Vein endothelial cell (primary cell): ENCODE data around the gene PRKAG1. TPM values are rescaled to one million over a fixed set of nuclear protein-coding genes. Genes with fewer than 3 reads are reported as not detected.

Experiments
- small RNA-seq: library from RNA; depleted of rRNA; stranded (forward); fragments of <200 nt; gene quantifications from one replicate; pipeline ENCODE3, GENCODE V24; 2012
- total RNA-seq: library from RNA; depleted of rRNA; stranded (reverse); fragments of >200 nt; gene quantifications from 2 replicates; pipeline ENCODE4 v1.2.3, GENCODE V29; 2012

Gene PRKAG1
- 58.9 and 74.1 TPM in 2 replicates for total RNA-seq

DNA sequence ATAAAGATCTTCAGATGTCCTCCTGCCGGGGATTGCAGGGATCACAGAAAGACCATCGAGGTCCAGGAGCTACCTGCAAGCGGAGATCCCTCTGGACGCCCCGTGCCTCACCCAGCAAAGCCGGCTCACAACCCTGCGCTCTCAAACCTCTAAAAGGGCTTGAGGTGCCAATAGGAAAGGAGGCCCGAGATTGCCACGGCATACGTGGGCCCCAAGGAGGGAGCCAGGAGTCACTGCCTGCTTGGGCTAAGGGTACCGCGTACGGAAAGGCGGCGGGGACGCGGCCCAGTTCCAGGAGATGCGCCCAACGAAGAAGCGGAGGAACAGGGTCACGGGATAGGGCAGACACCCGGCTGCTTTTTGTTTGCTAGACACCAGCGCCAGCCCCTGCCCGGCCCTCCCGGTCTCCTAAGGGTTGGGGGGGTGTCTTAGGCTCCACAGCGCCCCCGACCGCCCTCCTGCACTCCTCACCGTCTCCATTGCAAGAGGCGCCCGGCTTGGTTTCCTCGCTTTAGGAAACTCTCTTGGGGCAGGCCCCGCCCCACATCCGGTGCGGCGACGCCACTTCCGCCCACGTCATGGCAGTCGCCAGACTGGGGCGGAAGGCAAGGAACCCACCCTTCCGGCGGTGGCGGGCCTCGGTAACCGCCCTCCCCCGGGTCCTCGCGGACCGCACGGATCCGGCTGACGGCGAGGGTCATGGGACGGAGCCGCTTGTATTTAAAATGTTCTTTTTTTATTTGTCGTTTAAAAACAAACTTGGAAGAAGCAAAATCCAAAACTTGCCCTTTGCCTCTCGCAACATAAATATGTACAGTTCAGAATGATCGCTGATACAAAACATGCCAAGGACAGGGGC lies at the start of gene PRKAG1:
Gene PRKAG1, minus strand, starts transcription at position 516 of the 859 bp plus-strand sequence. Its CDS starts 36 bp downstream, at position 480.

DNA sequence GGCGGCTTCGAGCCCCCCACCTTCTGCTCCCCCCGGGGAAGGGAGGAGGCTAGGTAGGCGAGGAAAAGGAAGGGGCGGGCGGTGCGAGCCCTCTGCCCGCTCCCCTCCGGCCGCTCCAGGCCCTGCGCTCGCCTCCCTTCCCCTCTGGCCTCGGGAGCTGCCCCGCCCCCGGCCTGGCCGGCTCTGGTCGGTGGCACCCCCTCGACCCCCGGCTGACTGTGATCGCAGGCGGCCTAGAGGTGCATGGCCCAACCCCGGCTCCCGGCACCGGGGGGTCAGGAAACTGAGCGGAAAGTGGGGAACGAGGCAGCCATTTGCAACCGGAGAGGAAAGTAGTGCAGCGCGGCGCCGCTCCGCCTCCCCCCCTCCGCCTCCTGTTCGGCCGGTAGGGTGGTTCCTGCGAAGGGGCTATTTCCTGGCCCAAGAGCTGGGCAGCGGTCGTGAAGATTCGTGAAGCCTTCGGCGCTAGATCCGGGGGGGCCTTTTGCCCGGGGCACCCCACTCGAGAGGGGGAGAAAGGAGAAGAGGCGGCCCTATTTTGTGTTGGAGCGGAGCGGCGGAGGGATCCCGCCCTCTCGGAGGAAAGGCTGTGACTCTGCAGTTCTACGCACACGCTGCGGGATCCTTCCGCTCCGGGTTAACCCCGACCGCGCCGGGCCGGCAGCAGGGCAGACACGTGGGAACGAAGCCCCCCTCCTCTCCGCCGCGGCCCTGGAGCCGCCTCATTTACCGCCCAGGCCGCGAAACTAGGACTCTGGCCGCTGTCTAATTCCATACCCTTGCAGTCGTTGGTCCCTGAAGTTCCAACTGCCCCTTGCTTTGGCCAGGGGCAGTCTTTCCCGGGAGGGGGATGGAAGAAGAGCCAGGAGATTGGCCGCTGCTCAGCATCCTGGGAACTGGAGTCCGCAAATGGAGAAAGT lies 41.9 kb upstream of the PRKAG1 start, which contains the start of gene KMT2D:
Gene KMT2D, minus strand, starts transcription at position 558 of the 920 bp plus-strand sequence. CDS start 5,470 bp downstream, outside the sequence.

DNA sequence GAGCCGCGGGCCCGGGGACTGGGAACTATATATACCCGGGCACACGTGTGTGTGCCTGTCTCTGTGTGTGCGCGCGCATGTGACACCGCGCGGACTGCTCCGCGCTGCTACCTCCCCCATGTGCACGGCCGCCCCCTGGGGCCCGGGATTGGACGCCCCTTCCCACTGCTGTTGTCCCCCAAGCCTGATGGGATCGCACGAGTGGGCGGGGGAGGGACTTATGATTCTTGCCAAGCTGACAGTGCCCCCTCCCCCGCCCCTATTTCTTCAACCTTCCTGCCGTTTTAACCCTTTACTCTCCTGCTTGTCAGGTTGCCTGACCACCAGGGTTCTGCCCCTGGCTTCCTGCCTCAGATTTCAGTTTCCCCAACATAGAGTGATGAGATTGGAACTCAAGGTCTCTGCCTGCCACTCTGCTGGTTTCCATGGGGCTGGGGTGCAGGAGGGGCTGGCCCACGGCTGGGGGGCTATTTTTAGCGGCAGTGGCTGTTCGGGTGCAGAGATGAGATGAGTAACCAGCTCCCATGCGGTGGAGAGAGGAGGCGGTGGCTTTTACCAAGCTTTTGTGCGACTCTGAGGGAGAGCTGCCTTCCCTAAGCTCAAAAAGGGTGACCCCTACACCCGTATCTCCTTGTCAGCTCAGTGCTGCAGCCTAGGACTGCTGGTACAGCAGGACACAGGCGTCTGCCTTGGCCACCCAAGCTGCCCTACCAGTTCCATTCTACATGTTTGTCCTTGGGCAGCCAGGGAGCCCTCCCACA lies 19.0 kb downstream of the PRKAG1 start, which contains the start of gene DDN:
Gene DDN, minus strand, starts transcription at position 5 of the 761 bp plus-strand sequence. CDS start 88 bp downstream, outside the sequence.

DNA sequence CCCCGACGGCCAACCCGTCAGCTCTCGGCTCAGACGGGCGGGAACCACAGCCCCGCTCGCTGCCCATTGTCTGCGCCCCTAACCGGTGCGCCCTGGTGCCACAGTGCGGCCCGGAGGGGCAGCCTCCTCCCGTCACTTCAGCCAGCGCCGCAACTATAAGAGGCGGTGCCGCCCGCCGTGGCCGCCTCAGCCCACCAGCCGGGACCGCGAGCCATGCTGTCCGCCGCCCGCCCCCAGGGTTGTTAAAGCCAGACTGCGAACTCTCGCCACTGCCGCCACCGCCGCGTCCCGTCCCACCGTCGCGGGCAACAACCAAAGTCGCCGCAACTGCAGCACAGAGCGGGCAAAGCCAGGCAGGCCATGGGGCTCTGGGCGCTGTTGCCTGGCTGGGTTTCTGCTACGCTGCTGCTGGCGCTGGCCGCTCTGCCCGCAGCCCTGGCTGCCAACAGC lies 40.3 kb downstream of the PRKAG1 start, which contains the start of gene WNT1:
Gene WNT1, plus strand, starts transcription at position 32 of the 450 bp plus-strand sequence. Its CDS starts 329 bp downstream, at position 361.

DNA sequence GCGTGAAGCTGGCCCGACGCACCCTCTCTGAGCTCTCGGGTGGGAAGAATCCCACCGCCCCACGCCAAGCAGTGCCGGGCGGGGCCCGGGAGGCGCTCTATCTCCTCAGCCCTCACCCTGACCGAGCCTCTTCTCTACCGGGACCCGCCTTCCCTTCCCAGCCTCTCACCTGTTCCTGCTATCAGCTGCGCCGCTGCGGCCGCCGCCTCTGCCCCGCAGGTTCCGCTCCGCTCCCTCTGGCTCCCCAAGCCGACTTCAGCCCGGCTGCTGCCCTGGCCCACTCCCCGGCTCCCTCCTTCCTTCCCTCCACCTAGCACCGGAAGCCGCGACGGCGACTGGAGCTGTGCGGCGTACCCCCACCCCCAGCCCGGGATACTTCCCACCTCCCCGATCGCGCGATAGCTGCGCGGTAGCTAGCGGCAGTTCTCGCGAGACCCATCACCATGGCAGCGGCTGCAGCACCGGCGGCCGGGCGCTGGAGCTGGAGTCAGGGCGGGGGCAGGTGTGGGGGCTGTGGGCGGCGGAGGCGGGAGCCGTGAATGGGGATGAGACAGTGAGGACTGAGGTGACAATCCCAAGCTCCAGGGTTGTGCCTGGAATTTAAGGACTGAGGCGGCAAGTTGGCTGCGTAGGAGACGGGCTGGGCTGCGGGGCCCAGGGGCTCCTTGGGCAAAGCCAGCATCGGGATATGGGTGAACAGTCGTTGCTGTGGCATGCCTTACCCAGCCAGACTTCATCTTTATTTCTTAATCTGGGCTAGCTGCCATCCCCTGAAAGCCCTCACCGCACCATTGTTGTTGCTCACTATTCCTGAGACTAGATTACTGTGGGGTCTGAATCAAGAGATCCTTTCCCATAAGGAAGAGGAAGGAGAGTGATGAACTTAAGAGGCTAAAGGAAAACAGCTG lies 61.2 kb downstream of the PRKAG1 start, which contains the start of gene ARF3:
Gene ARF3, minus strand, starts transcription at position 347 of the 908 bp plus-strand sequence. CDS start 16,392 bp downstream, outside the sequence.

Small RNAs within 50 kb of the gene (small RNA-seq; reads per million reads assigned to genes)
- not detected for gene RNU6-940P

Other genes with a start within 250 kb of the PRKAG1 start
- gene ADCY6, start 229.7 kb downstream of the PRKAG1 start, total RNA-seq: 30.6 and 40.2 TPM in 2 replicates
- gene CACNB3, start 200.3 kb downstream of the PRKAG1 start, total RNA-seq: 26.1 and 34.0 TPM in 2 replicates
- 51.7 and 63.4 TPM in 2 replicates for gene DDX23, start 166.6 kb downstream of the PRKAG1 start, total RNA-seq
- 3.9 TPM in 2 replicates for gene RND1, start 152.9 kb downstream of the PRKAG1 start, total RNA-seq
- 19.1 and 23.8 TPM in 2 replicates for gene FKBP11, start 93.3 kb downstream of the PRKAG1 start, total RNA-seq
- 83.0 and 115 TPM in 2 replicates for gene ARF3, start 61.3 kb downstream of the PRKAG1 start, total RNA-seq
- 0.10 and 0.33 TPM in 2 replicates for gene WNT10B, start 47.0 kb downstream of the PRKAG1 start, total RNA-seq
- not detected in 2 replicates for gene WNT1, start 40.5 kb downstream of the PRKAG1 start, total RNA-seq
- gene DDN, start 19.4 kb downstream of the PRKAG1 start, total RNA-seq: 0.19 and 0.65 TPM in 2 replicates
- gene KMT2D, start 42.0 kb upstream of the PRKAG1 start, total RNA-seq: 45.7 and 68.0 TPM in 2 replicates
- gene RHEBL1, start 51.2 kb upstream of the PRKAG1 start, total RNA-seq: 0.33 and 1.3 TPM in 2 replicates
- gene DHH, start 76.0 kb upstream of the PRKAG1 start, total RNA-seq: 1.9 and 2.3 TPM in 2 replicates
- gene LMBR1L, start 92.1 kb upstream of the PRKAG1 start, total RNA-seq: 72.9 and 91.5 TPM in 2 replicates
- gene TUBA1B, start 112.6 kb upstream of the PRKAG1 start, total RNA-seq: 1,955 and 2,646 TPM in 2 replicates
- gene TUBA1A, start 170.3 kb upstream of the PRKAG1 start, total RNA-seq: 1,351 and 1,541 TPM in 2 replicates
- gene TUBA1C, start 246.3 kb upstream of the PRKAG1 start, total RNA-seq: 577 and 800 TPM in 2 replicates